A549 (cell line): ENCODE results near the gene LACRT. TPM values are rescaled to one million over a fixed set of nuclear protein-coding genes. Genes with fewer than 3 reads are reported as not detected.

Experiments
- ATAC-seq, 2 experiments: fragments of 200-7000 bp in 1 of 2; fragments of >200 bp in 1 of 2; cut with Nextera tagmentation in 1 of 2; cut with Tn5 transposase in 1 of 2; 3 replicates each; pipeline versions ENCODE4 v1.8.0 to v1.9.1; 2018 to 2020; ENCODE audit warnings: mild to moderate bottlenecking in 1 of 2, moderate library complexity in 1 of 2
- CTCF ChIA-PET: fragments of 300-600 bp; sonication (Branson Sonifier 250); formaldehyde crosslinking; extraction: SDS; loops from one replicate; lab custom pipeline; 2021; ENCODE audit warnings: antibody characterized with exemption, inconsistent platforms; lab: Yijun Ruan, JAX
- POLR2A ChIA-PET: fragments of 350-600 bp; formaldehyde crosslinking; extraction: SDS; loops from one replicate; lab custom pipeline; 2021; ENCODE audit warnings: antibody characterized with exemption, inconsistent platforms; lab: Yijun Ruan, JAX
- DNase-seq, 2 experiments: peaks; one replicate each; pipeline versions ENCODE4 v3.0.0 to v3.0.0-alpha.2; 2011 to 2016; ENCODE audit warnings: low read depth in 1 of 2, low spot score in 1 of 2
- FAIRE-seq: peaks from 2 replicates; lab custom pipeline; 2011; peaks lifted over from hg19 to GRCh38; lab: Jason Lieb, UNC
- H3K27ac ChIP-seq, 2 experiments: fragments of >200 bp; sonication (Bioruptor Twin); formaldehyde crosslinking; 3 replicates each; pipeline ENCODE4 v1.5.1; 2016 to 2017
- H3K4me1 ChIP-seq: fragments of >200 bp; sonication (Bioruptor Twin); formaldehyde crosslinking; 3 replicates; pipeline ENCODE4 v1.6.1; 2016
- H3K4me2 ChIP-seq: fragments of >200 bp; sonication (Bioruptor Twin); formaldehyde crosslinking; 3 replicates; pipeline ENCODE4 v1.6.1; 2016
- H3K4me3 ChIP-seq: fragments of >200 bp; sonication (Bioruptor Twin); formaldehyde crosslinking; 3 replicates; pipeline ENCODE4 v1.5.1; 2016
- H3K9me3 ChIP-seq: fragments of >200 bp; sonication (Bioruptor Twin); formaldehyde crosslinking; 3 replicates; pipeline ENCODE4 v1.6.1; 2016
- ATOH8 ChIP-seq: fragments of 250-450 bp; sonication (Bioruptor Pico); IDR thresholded peaks from 2 replicates; pipeline ENCODE4 v1.5.0; 2020; ENCODE audit warnings: low read depth, mild to moderate bottlenecking, moderate library complexity
- BCL3 ChIP-seq: fragments of >200 bp; sonication (Bioruptor Twin); formaldehyde crosslinking; IDR thresholded peaks from 3 replicates; pipeline ENCODE4 v1.6.1; 2016
- BHLHE40 ChIP-seq: IDR thresholded peaks from 2 replicates; pipeline ENCODE4 v1.6.1; 2012; ENCODE audit warnings: low read depth, low read length, inconsistent platforms
- CBX2 ChIP-seq: fragments of 200-600 bp; sonication (generic); IDR thresholded peaks from 2 replicates; pipeline ENCODE4 v1.6.1; 2016; ENCODE audit warnings: low read depth, mild to moderate bottlenecking, borderline replicate concordance
- CBX8 ChIP-seq: fragments of 200-600 bp; sonication (generic); IDR thresholded peaks from 2 replicates; pipeline ENCODE4 v1.6.1; 2016
- CHD4 ChIP-seq: fragments of 200-600 bp; sonication (generic); IDR thresholded peaks from 2 replicates; pipeline ENCODE4 v1.6.1; 2016; ENCODE audit warnings: antibody characterized with exemption, mild to moderate bottlenecking, borderline replicate concordance
- E2F6 ChIP-seq: IDR thresholded peaks from 2 replicates; pipeline ENCODE4 v1.6.1; 2012; ENCODE audit warnings: low read depth, borderline replicate concordance
- EHMT2 ChIP-seq: fragments of 200-600 bp; sonication (generic); IDR thresholded peaks from 2 replicates; pipeline ENCODE4 v1.6.1; 2016; ENCODE audit warnings: antibody characterized with exemption, low read depth, mild to moderate bottlenecking, moderate library complexity
- HEYL ChIP-seq: fragments of 250-450 bp; sonication (Bioruptor Pico); IDR thresholded peaks from 2 replicates; pipeline ENCODE4 v1.8.0; 2021; ENCODE audit warnings: mild to moderate bottlenecking, moderate library complexity
- HMGXB4 ChIP-seq: fragments of 250-450 bp; sonication (Bioruptor Pico); IDR thresholded peaks from 2 replicates; pipeline ENCODE4 v1.5.0; 2021; ENCODE audit warnings: mild to moderate bottlenecking, moderate library complexity, borderline replicate concordance
- HOXB13 ChIP-seq: fragments of 250-450 bp; sonication (Bioruptor Pico); IDR thresholded peaks from 2 replicates; pipeline ENCODE4 v1.5.0; 2020; ENCODE audit warnings: low read depth, mild to moderate bottlenecking, moderate library complexity
- KDM5A ChIP-seq: fragments of 200-600 bp; sonication (generic); IDR thresholded peaks from 2 replicates; pipeline ENCODE4 v1.6.1; 2016; ENCODE audit warnings: antibody characterized with exemption, mild to moderate bottlenecking
- NR3C1 ChIP-seq: fragments of >200 bp; sonication (Bioruptor Twin); formaldehyde crosslinking; IDR thresholded peaks from 3 replicates; pipeline ENCODE4 v1.6.1; 2017
- PHF8 ChIP-seq: fragments of 200-600 bp; sonication (generic); IDR thresholded peaks from 2 replicates; pipeline ENCODE4 v1.6.1; 2016; ENCODE audit warnings: low read depth, mild to moderate bottlenecking, antibody characterized with exemption, moderate library complexity, borderline replicate concordance
- RARB ChIP-seq: fragments of 250-450 bp; sonication (Bioruptor Pico); IDR thresholded peaks from 2 replicates; pipeline ENCODE4 v1.8.0; 2021; ENCODE audit warnings: mild to moderate bottlenecking, moderate library complexity
- RFX5 ChIP-seq: fragments of 450-650 bp; IDR thresholded peaks from 2 replicates; pipeline ENCODE4 v1.7.1; 2014; ENCODE audit warnings: antibody characterized with exemption, mild to moderate bottlenecking, moderate library complexity
- RNF2 ChIP-seq: fragments of 200-600 bp; sonication (generic); IDR thresholded peaks from 2 replicates; pipeline ENCODE4 v1.6.1; 2016; ENCODE audit warnings: low read depth, mild to moderate bottlenecking, antibody characterized with exemption, moderate library complexity, borderline replicate concordance
- SREBF2 ChIP-seq: fragments of 450-650 bp; IDR thresholded peaks from 2 replicates; pipeline ENCODE4 v1.6.1; 2014; ENCODE audit warnings: mild to moderate bottlenecking, moderate library complexity
- USF2 ChIP-seq: fragments of 450-650 bp; IDR thresholded peaks from 2 replicates; pipeline ENCODE4 v1.6.1; 2014; ENCODE audit warnings: antibody characterized with exemption
- ZFP36 ChIP-seq: fragments of 450-650 bp; IDR thresholded peaks from 2 replicates; pipeline ENCODE4 v1.6.1; 2014; ENCODE audit warnings: borderline replicate concordance; ENCODE audit not compliant: partially characterized antibody
- WGBS: methylation state at CpG from one replicate; pipeline ENCODE4 v1.1.6; 2017; ENCODE audit errors: missing lambda C conversion rate; 5-methylcytosine and 5-hydroxymethylcytosine counted together
- polyA plus RNA-seq, 4 experiments: library from polyadenylated mRNA; depleted of rRNA in 3 of 4; stranded (reverse); fragments of >200 nt; fragmentation: RNase III in 1 of 4; extraction: RNeasy Plus Mini Kit Qiagen cat#74134 plus additional on column Dnase treatment in 1 of 4; gene quantifications; 2 replicates in 3 of 4; 3 replicates in 1 of 4; pipeline ENCODE4 v1.2.3, GENCODE V29; 2011 to 2017
- TF ChIP-seq, protein P1 (sequence below): fragments of >200 bp; sonication (Bioruptor Twin); formaldehyde crosslinking; IDR thresholded peaks from 3 replicates; pipeline ENCODE4 v1.5.1; 2016
- TF ChIP-seq, protein P2 (sequence below): IDR thresholded peaks from 2 replicates; pipeline ENCODE4 v1.6.1; 2012
- TF ChIP-seq, protein P3 (sequence below): fragments of 200-600 bp; sonication (generic); IDR thresholded peaks from 2 replicates; pipeline ENCODE4 v1.6.1; 2016; ENCODE audit warnings: antibody characterized with exemption, mild to moderate bottlenecking, moderate library complexity

The LACRT gene
- polyA plus RNA-seq, 2 of the 4 experiments (the other 2 are of a cell fraction): not detected

DNA sequence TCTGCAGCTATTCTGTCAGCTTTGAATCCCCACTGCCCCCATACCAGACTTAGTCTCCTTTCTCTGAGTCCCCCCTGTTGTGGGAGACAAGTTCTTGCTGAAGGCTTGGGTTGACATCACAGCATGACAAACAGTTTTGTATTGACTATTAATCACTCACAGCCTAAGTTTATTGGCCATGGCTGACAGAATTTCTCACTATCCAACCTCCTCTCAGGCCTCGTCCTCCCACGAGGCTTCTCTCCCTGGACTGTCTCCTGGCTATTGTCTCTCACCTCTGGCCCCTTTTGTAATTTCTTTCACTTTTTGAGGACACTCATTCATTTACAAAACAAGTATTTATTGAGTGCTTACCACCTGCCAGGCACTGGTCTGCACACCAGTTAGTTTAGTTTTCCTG, 48.7 kb upstream of the LACRT start (continued):
- TF ChIP-seq USF2 (no peak), BCL3 (no peak), CHD4 (no peak), PHF8 (no peak)
- TF ChIP-seq, protein P1, sequence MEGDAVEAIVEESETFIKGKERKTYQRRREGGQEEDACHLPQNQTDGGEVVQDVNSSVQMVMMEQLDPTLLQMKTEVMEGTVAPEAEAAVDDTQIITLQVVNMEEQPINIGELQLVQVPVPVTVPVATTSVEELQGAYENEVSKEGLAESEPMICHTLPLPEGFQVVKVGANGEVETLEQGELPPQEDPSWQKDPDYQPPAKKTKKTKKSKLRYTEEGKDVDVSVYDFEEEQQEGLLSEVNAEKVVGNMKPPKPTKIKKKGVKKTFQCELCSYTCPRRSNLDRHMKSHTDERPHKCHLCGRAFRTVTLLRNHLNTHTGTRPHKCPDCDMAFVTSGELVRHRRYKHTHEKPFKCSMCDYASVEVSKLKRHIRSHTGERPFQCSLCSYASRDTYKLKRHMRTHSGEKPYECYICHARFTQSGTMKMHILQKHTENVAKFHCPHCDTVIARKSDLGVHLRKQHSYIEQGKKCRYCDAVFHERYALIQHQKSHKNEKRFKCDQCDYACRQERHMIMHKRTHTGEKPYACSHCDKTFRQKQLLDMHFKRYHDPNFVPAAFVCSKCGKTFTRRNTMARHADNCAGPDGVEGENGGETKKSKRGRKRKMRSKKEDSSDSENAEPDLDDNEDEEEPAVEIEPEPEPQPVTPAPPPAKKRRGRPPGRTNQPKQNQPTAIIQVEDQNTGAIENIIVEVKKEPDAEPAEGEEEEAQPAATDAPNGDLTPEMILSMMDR: no peak
- TF ChIP-seq, protein P2, sequence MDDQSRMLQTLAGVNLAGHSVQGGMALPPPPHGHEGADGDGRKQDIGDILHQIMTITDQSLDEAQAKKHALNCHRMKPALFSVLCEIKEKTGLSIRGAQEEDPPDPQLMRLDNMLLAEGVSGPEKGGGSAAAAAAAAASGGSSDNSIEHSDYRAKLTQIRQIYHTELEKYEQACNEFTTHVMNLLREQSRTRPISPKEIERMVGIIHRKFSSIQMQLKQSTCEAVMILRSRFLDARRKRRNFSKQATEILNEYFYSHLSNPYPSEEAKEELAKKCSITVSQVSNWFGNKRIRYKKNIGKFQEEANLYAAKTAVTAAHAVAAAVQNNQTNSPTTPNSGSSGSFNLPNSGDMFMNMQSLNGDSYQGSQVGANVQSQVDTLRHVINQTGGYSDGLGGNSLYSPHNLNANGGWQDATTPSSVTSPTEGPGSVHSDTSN: no peak

DNA sequence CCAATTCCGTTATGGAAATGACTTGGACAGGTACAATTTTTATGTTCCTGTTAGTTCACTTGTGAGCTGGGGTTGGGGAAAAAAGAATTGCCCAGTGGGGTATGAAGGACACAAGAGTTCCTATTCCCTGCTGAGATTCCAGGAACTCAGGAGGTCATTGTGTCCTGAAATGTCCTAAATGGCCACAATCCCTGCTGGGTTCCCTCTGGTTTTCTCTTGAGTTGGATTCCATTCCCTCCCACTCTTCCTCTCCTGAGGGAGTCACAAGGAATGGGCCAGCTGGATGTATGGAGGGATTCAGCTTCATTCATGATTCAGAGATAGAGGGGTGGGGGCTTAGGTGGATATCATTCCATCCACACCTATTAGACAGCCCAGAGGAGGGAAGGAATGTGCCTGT, 48.0 kb upstream of the LACRT start:
- DNase-seq (no peak), ATAC-seq (no peak), FAIRE-seq (no peak)
- ChIA-PET POLR2A (no interaction called here), CTCF (interaction anchor here (1.6 kb wide), 1 partner anchor 19 kb away, joined by 6 read pairs; no protein-coding TSS in a partner anchor)
- Histone ChIP-seq H3K27ac (no peak overlapping the region), H3K4me1 (no peaks in the 10 kb centered on the region), H3K9me3 (peaks cover 7% of the 10 kb centered on the region; the same call in 1 of the 3 replicates), H3K4me2 (no peak overlapping the region), H3K4me3 (no peak overlapping the region)
- TF ChIP-seq PHF8 (no peak), E2F6 (no peak), KDM5A (no peak), CBX8 (no peak), RNF2 (no peak), HMGXB4 (CRISPR knock-in tag) (no peak), HEYL (no peak), EHMT2 (no peak), SREBF2 (no peak), ZFP36 (no peak), NR3C1 (no peak), BHLHE40 (no peak), ATOH8 (CRISPR knock-in tag) (no peak), RFX5 (no peak), HOXB13 (CRISPR knock-in tag) (no peak), CBX2 (no peak), RARB (CRISPR knock-in tag) (no peak)
- TF ChIP-seq, protein P3, sequence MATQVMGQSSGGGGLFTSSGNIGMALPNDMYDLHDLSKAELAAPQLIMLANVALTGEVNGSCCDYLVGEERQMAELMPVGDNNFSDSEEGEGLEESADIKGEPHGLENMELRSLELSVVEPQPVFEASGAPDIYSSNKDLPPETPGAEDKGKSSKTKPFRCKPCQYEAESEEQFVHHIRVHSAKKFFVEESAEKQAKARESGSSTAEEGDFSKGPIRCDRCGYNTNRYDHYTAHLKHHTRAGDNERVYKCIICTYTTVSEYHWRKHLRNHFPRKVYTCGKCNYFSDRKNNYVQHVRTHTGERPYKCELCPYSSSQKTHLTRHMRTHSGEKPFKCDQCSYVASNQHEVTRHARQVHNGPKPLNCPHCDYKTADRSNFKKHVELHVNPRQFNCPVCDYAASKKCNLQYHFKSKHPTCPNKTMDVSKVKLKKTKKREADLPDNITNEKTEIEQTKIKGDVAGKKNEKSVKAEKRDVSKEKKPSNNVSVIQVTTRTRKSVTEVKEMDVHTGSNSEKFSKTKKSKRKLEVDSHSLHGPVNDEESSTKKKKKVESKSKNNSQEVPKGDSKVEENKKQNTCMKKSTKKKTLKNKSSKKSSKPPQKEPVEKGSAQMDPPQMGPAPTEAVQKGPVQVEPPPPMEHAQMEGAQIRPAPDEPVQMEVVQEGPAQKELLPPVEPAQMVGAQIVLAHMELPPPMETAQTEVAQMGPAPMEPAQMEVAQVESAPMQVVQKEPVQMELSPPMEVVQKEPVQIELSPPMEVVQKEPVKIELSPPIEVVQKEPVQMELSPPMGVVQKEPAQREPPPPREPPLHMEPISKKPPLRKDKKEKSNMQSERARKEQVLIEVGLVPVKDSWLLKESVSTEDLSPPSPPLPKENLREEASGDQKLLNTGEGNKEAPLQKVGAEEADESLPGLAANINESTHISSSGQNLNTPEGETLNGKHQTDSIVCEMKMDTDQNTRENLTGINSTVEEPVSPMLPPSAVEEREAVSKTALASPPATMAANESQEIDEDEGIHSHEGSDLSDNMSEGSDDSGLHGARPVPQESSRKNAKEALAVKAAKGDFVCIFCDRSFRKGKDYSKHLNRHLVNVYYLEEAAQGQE: no peak
- WGBS: 0% methylated on average over 1 of the region's 1 CpG
